ENCODE measurements around the gene KCNG1.

The KCNG1 gene

DNA sequence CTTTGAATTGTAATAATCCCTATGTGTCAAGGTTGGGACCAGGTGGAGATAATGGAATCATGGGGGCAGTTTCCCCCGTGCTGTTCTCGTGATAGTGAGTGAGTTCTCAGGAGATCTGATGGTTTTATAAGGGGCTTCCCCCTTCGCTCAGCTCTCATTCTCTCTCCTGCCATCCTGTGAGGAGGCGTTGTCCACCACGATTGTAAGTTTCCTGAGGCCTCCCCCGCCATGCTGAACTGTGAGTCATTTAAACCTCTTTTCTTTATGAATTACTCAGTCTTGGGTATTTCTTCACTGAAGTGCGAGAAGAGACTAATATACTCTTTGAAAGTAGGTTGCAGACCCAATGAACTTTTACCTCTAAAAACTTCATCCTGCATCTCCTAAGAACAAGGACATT is 39.2 kb upstream of the KCNG1 start:
- H3K4me1 ChIP-seq (ENCODE audit: control insufficient read depth in 1 of 2, insufficient read depth in 1 of 2, low read depth in 1 of 2, low read length in 1 of 2): no peaks in the 10 kb centered on the region
- H3K27me3 ChIP-seq: peaks cover 33% of the 10 kb centered on the region
- H3K9me3 ChIP-seq: no peaks in the 10 kb centered on the region
- H3K36me3 ChIP-seq: no peaks in the 10 kb centered on the region
- no peak overlapping the region for H3K4me3 ChIP-seq (ENCODE audit: low read depth in 1 of 2, low read length in 1 of 2)
- H3K27ac ChIP-seq: no peak overlapping the region
- TF ChIP-seq, protein P1, sequence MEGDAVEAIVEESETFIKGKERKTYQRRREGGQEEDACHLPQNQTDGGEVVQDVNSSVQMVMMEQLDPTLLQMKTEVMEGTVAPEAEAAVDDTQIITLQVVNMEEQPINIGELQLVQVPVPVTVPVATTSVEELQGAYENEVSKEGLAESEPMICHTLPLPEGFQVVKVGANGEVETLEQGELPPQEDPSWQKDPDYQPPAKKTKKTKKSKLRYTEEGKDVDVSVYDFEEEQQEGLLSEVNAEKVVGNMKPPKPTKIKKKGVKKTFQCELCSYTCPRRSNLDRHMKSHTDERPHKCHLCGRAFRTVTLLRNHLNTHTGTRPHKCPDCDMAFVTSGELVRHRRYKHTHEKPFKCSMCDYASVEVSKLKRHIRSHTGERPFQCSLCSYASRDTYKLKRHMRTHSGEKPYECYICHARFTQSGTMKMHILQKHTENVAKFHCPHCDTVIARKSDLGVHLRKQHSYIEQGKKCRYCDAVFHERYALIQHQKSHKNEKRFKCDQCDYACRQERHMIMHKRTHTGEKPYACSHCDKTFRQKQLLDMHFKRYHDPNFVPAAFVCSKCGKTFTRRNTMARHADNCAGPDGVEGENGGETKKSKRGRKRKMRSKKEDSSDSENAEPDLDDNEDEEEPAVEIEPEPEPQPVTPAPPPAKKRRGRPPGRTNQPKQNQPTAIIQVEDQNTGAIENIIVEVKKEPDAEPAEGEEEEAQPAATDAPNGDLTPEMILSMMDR (IDR thresholded peaks at IDR 0.05): no peak

DNA sequence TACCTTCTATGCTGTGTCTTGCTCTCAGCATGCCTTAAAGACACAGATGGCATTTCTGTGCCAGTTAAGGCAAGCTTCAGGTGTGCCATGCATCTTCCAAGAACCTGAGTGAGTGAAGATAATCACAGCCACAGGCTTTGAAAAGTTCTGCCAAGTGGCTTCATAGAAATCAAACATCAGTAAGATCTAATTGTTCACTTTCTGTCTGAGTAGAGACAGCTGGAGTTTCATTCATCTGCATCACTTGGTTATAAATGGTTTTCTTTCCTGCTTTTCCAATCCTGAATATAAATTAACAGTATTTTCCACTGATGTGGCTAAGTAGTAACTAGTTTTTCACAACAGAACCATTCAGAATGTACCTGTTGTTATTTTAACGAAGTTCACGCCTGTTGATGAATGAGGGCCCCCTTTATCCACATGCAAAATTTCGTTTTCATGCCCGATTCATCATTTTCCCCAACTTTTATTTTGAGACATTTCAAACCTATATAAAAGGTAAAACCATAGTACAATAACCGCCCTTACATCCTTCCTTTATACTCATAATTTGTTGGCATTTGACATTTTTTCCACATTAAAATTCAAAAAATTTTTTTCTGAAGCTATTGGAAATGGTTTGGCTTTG is 38.6 kb upstream of the KCNG1 start:
- H3K27me3 ChIP-seq: peaks cover 35% of the 10 kb centered on the region
- no peaks in the 10 kb centered on the region for H3K36me3 ChIP-seq
- H3K4me3 ChIP-seq (ENCODE audit: low read depth in 1 of 2, low read length in 1 of 2): no peak overlapping the region
- TF ChIP-seq, protein P1 (IDR thresholded peaks at IDR 0.05): no peak
- H3K27ac ChIP-seq: no peak overlapping the region
- H3K9me3 ChIP-seq: no peaks in the 10 kb centered on the region
- H3K4me1 ChIP-seq (ENCODE audit: control insufficient read depth in 1 of 2, insufficient read depth in 1 of 2, low read depth in 1 of 2, low read length in 1 of 2): no peaks in the 10 kb centered on the region

DNA sequence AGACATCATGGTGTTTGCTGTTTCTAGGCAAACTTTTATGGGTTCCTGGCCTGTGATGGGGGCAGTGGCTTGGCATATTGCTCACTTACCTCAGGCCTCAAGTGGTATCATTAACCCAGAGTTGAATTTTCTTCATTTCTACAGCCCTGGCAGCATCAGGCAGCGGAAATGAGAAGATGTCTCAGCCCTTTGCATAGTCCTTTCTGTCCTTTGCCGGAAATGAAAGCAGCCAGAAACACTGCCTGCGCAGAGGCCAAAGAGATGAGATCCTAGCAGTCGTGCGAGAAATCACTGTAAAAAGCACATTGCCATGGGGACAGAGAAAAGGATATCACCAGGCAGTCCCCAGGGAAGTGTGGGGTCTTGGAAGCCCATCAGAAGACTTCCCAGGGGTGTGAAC is 37.4 kb upstream of the KCNG1 start:
- Histone ChIP-seq H3K27ac (no peak overlapping the region), H3K4me3 (ENCODE audit: low read depth in 1 of 2, low read length in 1 of 2) (no peak overlapping the region), H3K9me3 (no peaks in the 10 kb centered on the region), H3K27me3 (peaks cover 38% of the 10 kb centered on the region), H3K36me3 (no peaks in the 10 kb centered on the region), H3K4me1 (ENCODE audit: control insufficient read depth in 1 of 2, insufficient read depth in 1 of 2, low read depth in 1 of 2, low read length in 1 of 2) (no peaks in the 10 kb centered on the region)
- TF ChIP-seq, protein P1 (IDR thresholded peaks at IDR 0.05): no peak

DNA sequence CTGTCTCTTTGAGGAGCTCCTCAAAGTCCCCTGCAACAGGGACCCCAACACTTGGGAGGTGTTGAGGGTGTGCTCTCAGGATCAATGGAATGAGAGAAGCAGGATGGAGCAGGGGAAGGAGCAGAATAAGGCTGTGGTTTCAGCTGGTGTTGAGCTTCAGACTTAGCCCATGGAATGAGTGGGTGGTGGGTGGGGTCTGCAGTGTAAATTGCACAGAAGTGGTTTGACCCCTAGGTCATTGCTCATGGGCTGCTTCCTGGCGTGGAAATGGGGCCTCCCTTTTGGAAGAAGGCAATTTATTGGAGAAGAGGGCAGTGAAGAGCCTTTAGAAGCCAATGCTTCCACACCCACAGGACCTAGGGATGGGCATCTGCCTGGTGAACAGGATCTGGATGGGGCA is 37.0 kb upstream of the KCNG1 start:
- H3K27me3 ChIP-seq: peaks cover 38% of the 10 kb centered on the region
- TF ChIP-seq, protein P1 (IDR thresholded peaks at IDR 0.05): no peak
- no peak overlapping the region for H3K27ac ChIP-seq
- no peaks in the 10 kb centered on the region for H3K4me1 ChIP-seq (ENCODE audit: control insufficient read depth in 1 of 2, insufficient read depth in 1 of 2, low read depth in 1 of 2, low read length in 1 of 2)
- H3K36me3 ChIP-seq: no peaks in the 10 kb centered on the region
- no peak overlapping the region for H3K4me3 ChIP-seq (ENCODE audit: low read depth in 1 of 2, low read length in 1 of 2)
- H3K9me3 ChIP-seq: no peaks in the 10 kb centered on the region

- no peak overlapping the region for H3K4me3 ChIP-seq (ENCODE audit: low read depth in 1 of 2, low read length in 1 of 2)
- H3K4me1 ChIP-seq (ENCODE audit: control insufficient read depth in 1 of 2, insufficient read depth in 1 of 2, low read depth in 1 of 2, low read length in 1 of 2): no peaks in the 10 kb centered on the region
- peaks cover 42% of the 10 kb centered on the region for H3K27me3 ChIP-seq
- TF ChIP-seq, protein P1 (IDR thresholded peaks at IDR 0.05): no peak
- H3K9me3 ChIP-seq: no peaks in the 10 kb centered on the region
- H3K36me3 ChIP-seq: no peaks in the 10 kb centered on the region
- H3K27ac ChIP-seq: no peak overlapping the region
Observed at GRCh38 chr20:51058017-51058416, 35.1 kb upstream of the KCNG1 start.

Measured in neutrophil (primary cell).